Psoas muscle (tissue), 8 donors: ENCODE data around the gene TES. TPM values are rescaled to one million over a fixed set of nuclear protein-coding genes. Genes with fewer than 3 reads are reported as not detected.

ENCODE experiments used
- ATAC-seq, 4 donors: fragments of 200-7000 bp; cut with Tn5 transposase; one replicate each; pipeline ENCODE4 v1.9.1; 2020; ENCODE audit warnings: moderate library complexity in 3 of 4, mild to moderate bottlenecking in 2 of 4
- DNase-seq, 2 donors: peaks; one replicate each; pipeline ENCODE4 v3.0.0-alpha.2; 2020
- H3K27ac ChIP-seq: fragments of 200-600 bp; one replicate; pipeline ENCODE4 v1.8.0; 2022
- H3K27me3 ChIP-seq, 3 donors: fragments of 200-600 bp in 1 of 3; one replicate each; pipeline versions ENCODE4 v1.6.1 to v1.8.0; 2013 to 2022; ENCODE audit warnings: low read length in 2 of 3, mild to moderate bottlenecking in 2 of 3, moderate library complexity in 1 of 3; ENCODE audit not compliant: insufficient read depth in 3 of 3
- H3K36me3 ChIP-seq, 2 donors: fragments of 200-600 bp in 1 of 2; one replicate each; pipeline versions ENCODE4 v1.6.1 to v1.8.0; 2013 to 2022; ENCODE audit warnings: low read depth in 1 of 2, mild to moderate bottlenecking in 1 of 2, moderate library complexity in 1 of 2; ENCODE audit not compliant: insufficient read depth in 1 of 2
- H3K4me1 ChIP-seq: fragments of 200-600 bp; one replicate; pipeline ENCODE4 v1.8.0; 2022
- H3K4me3 ChIP-seq: fragments of 200-600 bp; one replicate; pipeline ENCODE4 v1.8.0; 2022; ENCODE audit warnings: mild to moderate bottlenecking
- H3K9me3 ChIP-seq: fragments of 200-600 bp; one replicate; pipeline ENCODE4 v1.8.0; 2022
- WGBS, 3 donors: extraction: QIAGEN DNeasy Blood & Tissue Kit; methylation state at CpG; one replicate each; pipeline versions ENCODE4 v1.1.6 to v1.1.7; 2013; 5-methylcytosine and 5-hydroxymethylcytosine counted together
- intact Hi-C, 2 donors: fragments of 100-400 bp; cut with DNase I; formaldehyde crosslinking; loops; one replicate each; pipeline versions ENCODE4 v1.11.0 to v1.14.2; 2022
- polyA plus RNA-seq, 3 donors: library from polyadenylated mRNA; stranded (reverse); fragments of 200-250 nt; gene quantifications; one replicate each; pipeline ENCODE4 v1.2.3, GENCODE V29; 2013
- total RNA-seq, 4 donors: library from RNA; stranded (reverse); fragmentation: NEBNext Ultra II Directional in 2 of 4; extraction: Animal tissue kit (Norgen Biotek cat#: 25700) in 2 of 4; gene quantifications; one replicate each; pipeline versions ENCODE4 v1.2.1 to v1.2.4, GENCODE V29; 2021 to 2023
- TF ChIP-seq, protein P1 (sequence below): fragments of 200-600 bp; IDR thresholded peaks from one replicate; pipeline ENCODE4 v1.8.0; 2022; ENCODE audit warnings: antibody characterized with exemption
- donor health status: healthy with polysubstance abuse.
- donor health status: DM: no; HTN: no; CAD: no; lungs with moderate emphysema.
- donor health status: Bipolar disorder and iron deficiency.
- donor health status: healthy.
- donor health status: DM: yes; HTN: yes; CAD: no.
- donor health status: DM: no; HTN: no; CAD: no.
- donor health status: DM: no; HTN: no; CAD: no.
- donor health status: DM: yes; HTN: yes; CAD: no.

The TES gene
- total and polyA plus RNA-seq, 7 donors: 2.9 to 8.1 (median 5.8) TPM

DNA sequence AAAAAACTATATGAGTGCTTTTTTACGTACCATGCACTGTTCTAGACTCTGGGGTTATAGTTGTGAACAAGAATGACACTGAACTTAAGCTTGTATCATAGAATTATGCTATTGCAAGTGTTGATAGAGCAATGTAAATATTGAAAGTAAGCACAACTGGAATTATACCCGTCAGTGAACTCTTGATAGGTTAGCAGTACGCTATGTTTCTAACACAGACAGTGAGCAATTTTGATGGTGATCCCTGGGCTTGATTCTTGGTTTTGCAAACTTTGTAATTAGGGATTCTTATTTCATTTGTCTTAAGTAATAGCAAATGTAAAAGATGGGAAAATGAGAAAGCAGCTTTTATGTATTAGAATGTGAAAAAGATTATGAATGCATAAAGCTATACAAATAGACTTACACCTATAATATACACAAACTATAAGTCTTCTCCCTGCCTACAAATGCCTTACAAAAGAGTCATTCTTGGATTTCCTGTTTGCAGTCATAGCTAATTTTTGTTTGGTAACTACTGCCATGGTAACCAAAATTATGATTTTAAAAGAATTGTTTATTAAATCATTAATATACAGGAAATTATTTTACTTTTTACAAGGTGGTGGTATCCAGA, 6.7 kb downstream of the TES start:
- TF ChIP-seq, protein P1, sequence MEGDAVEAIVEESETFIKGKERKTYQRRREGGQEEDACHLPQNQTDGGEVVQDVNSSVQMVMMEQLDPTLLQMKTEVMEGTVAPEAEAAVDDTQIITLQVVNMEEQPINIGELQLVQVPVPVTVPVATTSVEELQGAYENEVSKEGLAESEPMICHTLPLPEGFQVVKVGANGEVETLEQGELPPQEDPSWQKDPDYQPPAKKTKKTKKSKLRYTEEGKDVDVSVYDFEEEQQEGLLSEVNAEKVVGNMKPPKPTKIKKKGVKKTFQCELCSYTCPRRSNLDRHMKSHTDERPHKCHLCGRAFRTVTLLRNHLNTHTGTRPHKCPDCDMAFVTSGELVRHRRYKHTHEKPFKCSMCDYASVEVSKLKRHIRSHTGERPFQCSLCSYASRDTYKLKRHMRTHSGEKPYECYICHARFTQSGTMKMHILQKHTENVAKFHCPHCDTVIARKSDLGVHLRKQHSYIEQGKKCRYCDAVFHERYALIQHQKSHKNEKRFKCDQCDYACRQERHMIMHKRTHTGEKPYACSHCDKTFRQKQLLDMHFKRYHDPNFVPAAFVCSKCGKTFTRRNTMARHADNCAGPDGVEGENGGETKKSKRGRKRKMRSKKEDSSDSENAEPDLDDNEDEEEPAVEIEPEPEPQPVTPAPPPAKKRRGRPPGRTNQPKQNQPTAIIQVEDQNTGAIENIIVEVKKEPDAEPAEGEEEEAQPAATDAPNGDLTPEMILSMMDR: no peak
- no peaks in the 10 kb centered on the region for H3K4me1 ChIP-seq
- H3K27me3 ChIP-seq: peaks cover 0 to 11% (median 0%) of the 10 kb centered on the region in 3 donors
- H3K27ac ChIP-seq: no peak overlapping the region
- no peaks in the 10 kb centered on the region for H3K36me3 ChIP-seq
- intact Hi-C loops: no loop called here
- no peak for ATAC-seq
- H3K9me3 ChIP-seq: no peaks in the 10 kb centered on the region
- no peak overlapping the region for H3K4me3 ChIP-seq
- DNase-seq: no peak
- 75 to 95% (median 95%) methylated on average over 3 of the region's 3 CpGs for WGBS, 3 donors

DNA sequence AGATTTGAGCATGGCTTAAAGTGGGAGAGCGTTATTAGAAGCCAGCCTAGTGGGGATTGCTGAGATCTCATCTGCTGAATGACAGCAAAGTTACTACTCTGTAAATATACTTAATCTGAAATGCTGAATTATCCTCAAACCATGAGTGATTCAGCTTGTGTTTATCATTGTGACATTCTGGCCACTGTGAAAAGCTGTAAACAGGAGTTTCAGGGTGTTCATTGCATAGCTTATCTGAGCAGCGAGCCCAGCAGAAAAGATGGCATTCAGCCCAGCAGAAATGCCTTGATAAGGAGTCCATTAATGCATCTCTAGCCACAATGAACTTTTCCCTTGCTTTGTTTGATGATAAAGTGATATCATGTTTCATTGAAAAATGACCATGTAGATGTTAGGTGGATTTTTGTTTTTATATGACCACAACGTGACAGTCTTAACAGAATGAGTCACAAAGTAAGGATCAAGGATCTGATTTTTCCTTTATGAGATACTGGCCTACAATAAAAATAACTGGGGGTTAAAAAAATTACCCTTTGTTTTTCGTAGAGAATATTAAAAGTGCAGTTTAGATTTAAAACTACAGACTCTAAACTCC, 7.8 kb downstream of the TES start:
- WGBS, 3 donors: 66 to 69% (median 67%) methylated on average over 4 of the region's 4 CpGs
- no peaks in the 10 kb centered on the region for H3K9me3 ChIP-seq
- no peaks in the 10 kb centered on the region for H3K4me1 ChIP-seq
- ATAC-seq (no peak), DNase-seq (no peak)
- TF ChIP-seq, protein P1: no peak
- H3K36me3 ChIP-seq: no peaks in the 10 kb centered on the region
- no peaks in the 10 kb centered on the region for H3K27me3 ChIP-seq
- no peak overlapping the region for H3K4me3 ChIP-seq
- intact Hi-C loops: no loop called here
- no peak overlapping the region for H3K27ac ChIP-seq

DNA sequence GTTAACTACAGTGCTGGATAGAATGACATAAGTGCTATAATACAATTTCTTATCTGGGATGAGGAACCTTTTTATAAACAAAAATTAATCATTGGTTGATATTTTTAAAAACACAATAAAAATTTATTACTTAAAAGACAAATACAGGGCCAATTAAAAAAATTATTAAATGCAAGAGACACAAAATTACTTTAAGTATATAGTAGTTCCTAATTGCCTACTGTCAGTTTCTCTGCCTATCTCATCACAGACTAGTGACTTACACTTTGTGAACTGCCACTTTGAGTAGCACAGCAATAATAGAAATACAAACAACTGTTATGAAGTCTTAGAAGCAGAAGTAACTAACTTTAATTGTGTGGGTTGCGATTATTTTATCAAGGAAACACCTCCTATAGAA, 8.4 kb downstream of the TES start:
- no peak for ATAC-seq

GRCh38 chr7:116219288-116219687, 8.9 kb downstream of the TES start:
- Histone ChIP-seq H3K4me1 (no peaks in the 10 kb centered on the region), H3K4me3 (no peak overlapping the region), H3K36me3 (no peaks in the 10 kb centered on the region), H3K27me3 (no peaks in the 10 kb centered on the region), H3K27ac (no peak overlapping the region), H3K9me3 (no peaks in the 10 kb centered on the region)
- ATAC-seq: no peak
- intact Hi-C loops: no loop called here
- TF ChIP-seq, protein P1: no peak
- DNase-seq: no peak

More for the DNA sequence above, 8.4 kb downstream of the TES start:
- Histone ChIP-seq H3K9me3 (no peaks in the 10 kb centered on the region), H3K4me3 (no peak overlapping the region), H3K36me3 (no peaks in the 10 kb centered on the region), H3K27me3 (no peaks in the 10 kb centered on the region), H3K27ac (no peak overlapping the region), H3K4me1 (no peaks in the 10 kb centered on the region)
- 0 to 78% (median 66%) methylated on average over 1 of the region's 1 CpG for WGBS, 3 donors
- TF ChIP-seq, protein P1: no peak
- intact Hi-C loops: no loop called here
- DNase-seq: no peak

GRCh38 chr7:116219834-116220233, 9.5 kb downstream of the TES start:
- H3K4me3 ChIP-seq: no peak overlapping the region
- H3K9me3 ChIP-seq: no peaks in the 10 kb centered on the region
- no peak for DNase-seq
- no peaks in the 10 kb centered on the region for H3K36me3 ChIP-seq
- no peak overlapping the region for H3K27ac ChIP-seq
- 72 to 80% (median 75%) methylated on average over 4 of the region's 4 CpGs for WGBS, 3 donors
- intact Hi-C loops: no loop called here
- no peak for ATAC-seq
- no peaks in the 10 kb centered on the region for H3K4me1 ChIP-seq
- TF ChIP-seq, protein P1: no peak
- no peaks in the 10 kb centered on the region for H3K27me3 ChIP-seq
